Osteocyte (in vitro differentiated cells): ENCODE data around the gene KIAA1217. TPM values are rescaled to one million over a fixed set of nuclear protein-coding genes. Genes with fewer than 3 reads are reported as not detected.
A peak's percentile ranks its signal among the peaks of the same experiment; 100 is the strongest.

Experiments
- DNase-seq: peaks from one replicate; pipeline ENCODE4 v3.0.0; 2021; ENCODE audit warnings: mixed read lengths; ENCODE audit not compliant: unreplicated experiment; ENCODE audit errors: extremely low spot score
- H3K27ac Mint-ChIP-seq: one replicate; pipeline ENCODE4 v1.8.0; 2021; ENCODE audit warnings: mild to moderate bottlenecking, mixed read lengths; ENCODE audit not compliant: unreplicated experiment
- H3K27me3 Mint-ChIP-seq: one replicate; pipeline ENCODE4 v1.8.0; 2021; ENCODE audit warnings: mixed read lengths; ENCODE audit not compliant: unreplicated experiment
- H3K36me3 Mint-ChIP-seq: one replicate; pipeline ENCODE4 v1.8.0; 2021; ENCODE audit warnings: mixed read lengths; ENCODE audit not compliant: unreplicated experiment
- H3K4me1 Mint-ChIP-seq: one replicate; pipeline ENCODE4 v1.8.0; 2021; ENCODE audit warnings: mixed read lengths; ENCODE audit not compliant: unreplicated experiment
- H3K4me3 Mint-ChIP-seq: one replicate; pipeline ENCODE4 v1.8.0; 2021; ENCODE audit warnings: mild to moderate bottlenecking, moderate library complexity, mixed read lengths; ENCODE audit not compliant: unreplicated experiment
- H3K9me3 Mint-ChIP-seq: one replicate; pipeline ENCODE4 v1.8.0; 2021; ENCODE audit warnings: mixed read lengths; ENCODE audit not compliant: unreplicated experiment
- total RNA-seq: library from RNA; stranded (reverse); gene quantifications from 2 replicates; pipeline ENCODE4 v1.2.1, GENCODE V29; 2021
- TF ChIP-seq, protein P1 (sequence below): fragments of 200-600 bp; sonication (generic); IDR thresholded peaks from 2 replicates; pipeline ENCODE4 v1.5.0; 2021; ENCODE audit warnings: antibody characterized with exemption, mild to moderate bottlenecking, moderate library complexity

The KIAA1217 gene
- total RNA-seq, 1 donor from 2014 or later = 2.8 TPM

DNA sequence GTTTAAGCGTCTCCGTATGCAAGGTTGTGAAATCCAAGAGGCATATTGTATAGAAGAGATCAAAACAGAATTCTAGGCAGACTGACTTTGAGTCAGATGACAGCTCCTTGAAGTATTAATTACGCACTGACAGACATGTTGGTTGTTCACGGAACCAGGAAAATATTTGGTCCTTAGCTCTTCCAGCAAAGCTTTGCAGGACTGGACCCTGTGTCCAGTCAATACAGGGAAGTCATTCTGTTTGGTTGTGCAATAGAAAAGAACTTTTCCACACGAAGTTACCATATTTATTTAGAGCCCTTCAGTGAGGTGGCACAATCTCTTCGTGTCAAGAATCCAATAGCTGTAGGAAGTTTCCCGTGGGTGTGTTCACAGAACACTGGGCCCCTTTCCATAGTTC, 309.5 kb downstream of the KIAA1217 start:
- H3K27me3 Mint-ChIP-seq = peaks cover 9% of the 10 kb centered on the region
- no peak overlapping the region for H3K4me3 Mint-ChIP-seq
- H3K4me1 Mint-ChIP-seq = no peaks in the 10 kb centered on the region
- TF ChIP-seq, protein P1, sequence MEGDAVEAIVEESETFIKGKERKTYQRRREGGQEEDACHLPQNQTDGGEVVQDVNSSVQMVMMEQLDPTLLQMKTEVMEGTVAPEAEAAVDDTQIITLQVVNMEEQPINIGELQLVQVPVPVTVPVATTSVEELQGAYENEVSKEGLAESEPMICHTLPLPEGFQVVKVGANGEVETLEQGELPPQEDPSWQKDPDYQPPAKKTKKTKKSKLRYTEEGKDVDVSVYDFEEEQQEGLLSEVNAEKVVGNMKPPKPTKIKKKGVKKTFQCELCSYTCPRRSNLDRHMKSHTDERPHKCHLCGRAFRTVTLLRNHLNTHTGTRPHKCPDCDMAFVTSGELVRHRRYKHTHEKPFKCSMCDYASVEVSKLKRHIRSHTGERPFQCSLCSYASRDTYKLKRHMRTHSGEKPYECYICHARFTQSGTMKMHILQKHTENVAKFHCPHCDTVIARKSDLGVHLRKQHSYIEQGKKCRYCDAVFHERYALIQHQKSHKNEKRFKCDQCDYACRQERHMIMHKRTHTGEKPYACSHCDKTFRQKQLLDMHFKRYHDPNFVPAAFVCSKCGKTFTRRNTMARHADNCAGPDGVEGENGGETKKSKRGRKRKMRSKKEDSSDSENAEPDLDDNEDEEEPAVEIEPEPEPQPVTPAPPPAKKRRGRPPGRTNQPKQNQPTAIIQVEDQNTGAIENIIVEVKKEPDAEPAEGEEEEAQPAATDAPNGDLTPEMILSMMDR = no peak
- H3K9me3 Mint-ChIP-seq = no peaks in the 10 kb centered on the region
- H3K27ac Mint-ChIP-seq = no peak overlapping the region
- no peak for DNase-seq
- H3K36me3 Mint-ChIP-seq = no peaks in the 10 kb centered on the region

DNA sequence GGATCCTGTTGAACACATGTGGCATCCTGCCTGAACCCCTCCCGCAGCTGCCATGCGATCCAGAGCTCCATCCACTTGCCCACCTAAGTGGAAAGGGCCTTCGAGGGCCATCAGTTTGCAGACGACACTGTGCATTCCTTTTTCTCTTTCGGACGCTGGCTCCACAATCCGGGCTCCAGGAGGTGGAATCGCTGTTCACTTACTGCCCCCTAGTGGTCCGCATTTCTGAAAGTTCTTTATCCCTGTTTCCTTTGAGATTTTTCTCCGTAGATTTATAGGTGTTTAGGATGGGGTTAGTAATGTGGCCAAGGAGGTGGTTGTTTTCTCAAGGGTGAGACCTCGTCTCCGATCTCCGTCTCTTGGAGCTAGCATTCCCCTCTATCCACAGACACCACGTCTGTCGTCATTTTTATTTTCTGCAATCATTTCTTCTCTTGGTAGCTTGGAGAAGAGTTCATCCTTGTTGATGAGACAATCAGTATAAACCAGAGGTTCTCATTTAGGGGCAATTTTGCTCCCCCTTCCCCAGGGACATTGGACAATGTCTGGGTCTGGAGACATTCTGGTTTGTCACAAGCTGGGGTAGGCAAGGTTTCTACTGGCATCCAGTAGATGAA, 310.2 kb downstream of the KIAA1217 start:
- H3K4me1 Mint-ChIP-seq = no peaks in the 10 kb centered on the region
- no peaks in the 10 kb centered on the region for H3K9me3 Mint-ChIP-seq
- H3K27ac Mint-ChIP-seq = no peak overlapping the region
- H3K27me3 Mint-ChIP-seq = peaks cover 10% of the 10 kb centered on the region
- TF ChIP-seq, protein P1 = peak; percentile 85
- no peaks in the 10 kb centered on the region for H3K36me3 Mint-ChIP-seq
- no peak overlapping the region for H3K4me3 Mint-ChIP-seq
- no peak for DNase-seq

DNA sequence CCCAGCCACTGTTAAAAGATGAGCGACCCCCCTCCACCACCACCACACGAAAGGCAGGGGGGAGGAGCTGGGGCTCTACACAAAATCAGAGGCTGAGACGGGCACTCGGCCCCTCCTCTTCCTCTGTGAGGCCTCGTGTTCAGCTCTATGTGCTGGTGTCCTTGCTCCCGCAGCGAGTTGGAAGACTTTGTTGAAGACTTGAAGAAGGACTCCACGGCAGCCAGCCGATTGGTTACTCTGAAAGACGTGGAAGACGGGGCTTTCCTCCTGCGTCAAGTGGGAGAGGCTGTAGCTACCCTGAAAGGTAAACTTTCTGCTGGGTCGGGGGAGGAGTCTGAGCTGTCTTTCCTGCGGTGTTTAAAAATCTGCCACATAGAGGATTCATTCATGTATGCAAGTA, 311.0 kb downstream of the KIAA1217 start:
- peaks cover 10% of the 10 kb centered on the region for H3K27me3 Mint-ChIP-seq
- no peaks in the 10 kb centered on the region for H3K36me3 Mint-ChIP-seq
- no peak for DNase-seq
- no peak overlapping the region for H3K27ac Mint-ChIP-seq
- no peaks in the 10 kb centered on the region for H3K4me1 Mint-ChIP-seq
- TF ChIP-seq, protein P1 = no peak
- H3K4me3 Mint-ChIP-seq = no peak overlapping the region
- no peaks in the 10 kb centered on the region for H3K9me3 Mint-ChIP-seq

DNA sequence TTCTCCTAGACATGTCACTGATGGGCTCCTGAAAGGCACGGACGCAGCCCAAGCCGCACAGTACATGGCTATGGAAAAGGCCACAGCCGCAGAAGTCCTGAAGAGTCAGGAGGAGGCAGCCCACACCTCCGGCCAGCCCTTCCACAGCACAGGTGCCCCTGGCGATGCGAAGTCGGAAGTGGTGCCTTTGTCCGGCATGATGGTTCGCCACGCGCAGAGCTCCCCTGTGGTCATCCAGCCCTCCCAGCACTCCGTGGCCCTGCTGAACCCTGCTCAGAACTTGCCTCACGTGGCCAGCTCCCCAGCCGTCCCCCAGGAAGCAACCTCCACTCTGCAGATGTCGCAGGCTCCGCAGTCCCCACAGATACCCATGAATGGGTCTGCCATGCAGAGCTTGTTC, 315.4 kb downstream of the KIAA1217 start:
- no peaks in the 10 kb centered on the region for H3K36me3 Mint-ChIP-seq
- H3K27me3 Mint-ChIP-seq = peaks cover 5% of the 10 kb centered on the region
- TF ChIP-seq, protein P1 = no peak
- no peak overlapping the region for H3K27ac Mint-ChIP-seq
- H3K4me1 Mint-ChIP-seq = no peaks in the 10 kb centered on the region
- DNase-seq = no peak
- H3K9me3 Mint-ChIP-seq = no peaks in the 10 kb centered on the region
- H3K4me3 Mint-ChIP-seq = no peak overlapping the region

DNA sequence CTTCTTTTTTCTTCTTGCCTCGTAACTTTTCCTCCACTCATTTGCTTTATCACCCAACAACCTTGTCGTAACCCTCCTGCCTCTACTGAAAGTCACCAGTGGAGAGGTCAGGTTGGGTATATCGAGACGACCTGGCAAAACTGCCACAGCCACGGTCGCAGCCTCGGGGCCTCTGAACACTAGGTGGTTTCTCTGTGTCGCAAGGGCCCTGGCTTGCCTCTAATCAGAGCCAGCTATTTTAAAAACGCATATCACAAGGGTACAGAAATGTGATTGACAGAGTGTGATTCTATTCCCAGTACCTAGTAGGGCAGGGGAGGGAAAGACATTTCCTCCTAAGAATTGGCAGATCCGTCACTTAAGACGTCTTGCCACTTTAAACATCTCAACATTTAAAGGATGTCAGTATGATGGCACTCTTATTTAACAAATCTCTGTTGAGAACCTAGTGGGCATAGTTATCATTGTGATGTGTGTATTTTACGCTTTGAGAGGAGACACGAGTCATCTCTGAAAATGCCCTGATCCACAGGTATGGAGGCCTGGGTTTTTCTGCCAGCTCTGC, 317.2 kb downstream of the KIAA1217 start:
- Mint-ChIP-seq H3K36me3 (no peaks in the 10 kb centered on the region), H3K4me3 (no peak overlapping the region), H3K27ac (no peak overlapping the region), H3K27me3 (peaks cover 5% of the 10 kb centered on the region), H3K9me3 (no peaks in the 10 kb centered on the region), H3K4me1 (no peaks in the 10 kb centered on the region)
- TF ChIP-seq, protein P1 = no peak
- no peak for DNase-seq
